Ovary (tissue), 9 donors: ENCODE results near the gene CENPF. TPM values are rescaled to one million over a fixed set of nuclear protein-coding genes. Genes with fewer than 3 reads are reported as not detected.
"Not testable (repeated sequence)": the region's sequence is repeated elsewhere in the genome, so short reads cannot be mapped to it uniquely, and the experiment has no call there.

ENCODE experiments used
- DNase-seq, 5 donors: peaks; one replicate each; pipeline ENCODE4 v3.0.0-alpha.2; 2019 to 2020
- H3K27ac ChIP-seq, 2 donors: fragments of 200-600 bp; one replicate each; pipeline versions ENCODE4 v1.5.1 to v1.8.0; 2019 to 2022
- H3K27me3 ChIP-seq: fragments of 200-600 bp; one replicate; pipeline ENCODE4 v1.8.0; 2022
- H3K36me3 ChIP-seq: fragments of 200-600 bp; sonication (generic); one replicate; pipeline ENCODE4 v1.5.1; 2019
- H3K4me1 ChIP-seq: one replicate; pipeline ENCODE4 v1.8.1; 2013; ENCODE audit warnings: mild to moderate bottlenecking, moderate library complexity; ENCODE audit not compliant: insufficient read depth
- H3K4me3 ChIP-seq: fragments of 200-600 bp; sonication (generic); one replicate; pipeline ENCODE4 v1.5.1; 2017
- H3K9me3 ChIP-seq, 2 donors: fragments of 200-600 bp in 1 of 2; sonication (generic) in 1 of 2; one replicate each; pipeline versions ENCODE4 v1.5.1 to v1.8.1; 2013 to 2019; ENCODE audit warnings: mild to moderate bottlenecking in 1 of 2, moderate library complexity in 1 of 2
- CTCF ChIP-seq, 3 donors: fragments of 450-650 bp in 2 of 3; fragments of 200-600 bp in 1 of 3; IDR thresholded peaks; one replicate each; pipeline versions ENCODE4 v1.5.1 to v1.8.0; 2016 to 2022; ENCODE audit warnings: antibody characterized with exemption in 3 of 3, mild to moderate bottlenecking in 1 of 3
- EP300 ChIP-seq: sonication (generic); formaldehyde crosslinking; IDR thresholded peaks from one replicate; pipeline ENCODE4 v1.6.1; 2017; ENCODE audit warnings: antibody characterized with exemption
- POLR2A ChIP-seq: fragments of 450-650 bp; IDR thresholded peaks from one replicate; pipeline ENCODE4 v1.6.1; 2017; ENCODE audit warnings: antibody characterized with exemption, mild to moderate bottlenecking, moderate library complexity
- WGBS, 3 donors: extraction: QIAGEN DNeasy Blood & Tissue Kit in 1 of 3; methylation state at CpG; one replicate each; pipeline versions ENCODE4 v1.1.5 to v1.1.7; 2013 to 2017; 5-methylcytosine and 5-hydroxymethylcytosine counted together
- intact Hi-C, 4 donors: fragments of 100-400 bp; cut with DNase I; formaldehyde crosslinking; loops; one replicate each; pipeline versions ENCODE4 v1.11.0 to v1.15.1; 2022 to 2023
- polyA plus RNA-seq, 2 donors: library from polyadenylated mRNA; stranded (reverse); fragments of 200-250 nt in 1 of 2; fragments of 350-450 nt in 1 of 2; fragmentation: Illumina TruSeq in 1 of 2; extraction: RNeasy Lipid Tissue Mini Kit (QIAGEN cat#74804) in 1 of 2; gene quantifications; one replicate each; pipeline ENCODE4 v1.2.3, GENCODE V29; 2013 to 2014
- total RNA-seq, 7 donors: library from RNA; depleted of rRNA in 2 of 7; stranded (reverse); fragments of >200 nt in 2 of 7; fragmentation: NEBNext Ultra II Directional in 3 of 7; extraction: Animal tissue kit (Norgen Biotek cat#: 25700) in 3 of 7; gene quantifications; one replicate each; pipeline versions ENCODE4 v1.1.0 to v1.2.4, GENCODE V29; 2016 to 2023
- donor health status: DM: no; HTN: no; CAD: no; lungs with moderate emphysema.
- donor health status: DM: no; HTN: no; CAD: no.
- donor health status: Bipolar disorder and iron deficiency.
- donor health status: DM: yes; HTN: yes; CAD: no.
- donor health status: DM: no; HTN: no; CAD: no.
- donor health status: DM: yes; HTN: yes; CAD: no.

Gene CENPF
- total and polyA plus RNA-seq, 9 donors: 0.45 to 2.6 (median 1.4) TPM

GRCh38 chr1:214609692-214610091 lies 6.7 kb downstream of the CENPF start:
- H3K27ac ChIP-seq: no peak overlapping the region
- no peak overlapping the region for H3K4me3 ChIP-seq
- 95 to 100% (median 100%) methylated on average over 1 of the region's 1 CpG for WGBS, 3 donors
- intact Hi-C loops: no loop called here
- no peak for DNase-seq
- H3K27me3 ChIP-seq: no peaks in the 10 kb centered on the region
- H3K9me3 ChIP-seq: no peaks in the 10 kb centered on the region
- TF ChIP-seq POLR2A (no peak), EP300 (no peak), CTCF (IDR thresholded peaks at IDR 0.05) (no peak)
- H3K36me3 ChIP-seq: no peaks in the 10 kb centered on the region
- no peaks in the 10 kb centered on the region for H3K4me1 ChIP-seq

DNA sequence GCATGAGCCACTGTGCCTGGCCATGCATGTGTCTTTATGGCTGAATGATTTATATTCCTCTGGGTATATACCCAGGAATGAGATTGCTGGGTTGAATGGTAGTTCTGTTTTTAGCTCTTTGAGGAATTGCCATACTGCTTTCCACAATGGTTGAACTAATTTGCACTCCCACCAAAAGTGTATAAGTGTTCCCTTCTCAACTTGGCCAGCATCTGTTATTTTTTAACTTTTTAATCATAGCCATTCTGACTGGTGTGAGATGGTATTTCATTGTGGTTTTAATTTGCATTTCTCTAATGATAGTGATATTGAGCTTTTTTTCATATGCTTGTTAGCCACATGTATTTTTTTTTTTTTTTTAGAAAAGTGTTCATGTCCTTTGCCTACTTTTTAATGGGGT lies 7.1 kb downstream of the CENPF start:
- H3K27ac ChIP-seq, H3K36me3 ChIP-seq, H3K27me3 ChIP-seq, H3K4me1 ChIP-seq, H3K4me3 ChIP-seq, DNase-seq, H3K9me3 ChIP-seq, intact Hi-C loops: not testable (repeated sequence)

GRCh38 chr1:214615109-214615508 lies 12.1 kb downstream of the CENPF start:
- Histone ChIP-seq H3K36me3 (no peaks in the 10 kb centered on the region), H3K4me3 (no peak overlapping the region), H3K27me3 (no peaks in the 10 kb centered on the region), H3K9me3 (no peaks in the 10 kb centered on the region), H3K27ac (no peak overlapping the region), H3K4me1 (no peaks in the 10 kb centered on the region)
- WGBS, 3 donors: 88 to 93% (median 90%) methylated on average over 6 of the region's 6 CpGs
- no peak for DNase-seq
- no peak for TF ChIP-seq POLR2A
- TF ChIP-seq CTCF (IDR thresholded peaks at IDR 0.05): no peak
- no peak for TF ChIP-seq EP300
- intact Hi-C loops: no loop called here

GRCh38 chr1:214615871-214616270 lies 12.9 kb downstream of the CENPF start:
- no peaks in the 10 kb centered on the region for H3K36me3 ChIP-seq
- H3K4me3 ChIP-seq: no peak overlapping the region
- no peaks in the 10 kb centered on the region for H3K9me3 ChIP-seq
- TF ChIP-seq EP300 (no peak), CTCF (IDR thresholded peaks at IDR 0.05) (no peak), POLR2A (no peak)
- DNase-seq: no peak
- WGBS, 3 donors: 31 to 53% (median 41%) methylated on average over 3 of the region's 3 CpGs
- H3K27me3 ChIP-seq: no peaks in the 10 kb centered on the region
- no peaks in the 10 kb centered on the region for H3K4me1 ChIP-seq
- intact Hi-C loops: no loop called here
- H3K27ac ChIP-seq: no peak overlapping the region

DNA sequence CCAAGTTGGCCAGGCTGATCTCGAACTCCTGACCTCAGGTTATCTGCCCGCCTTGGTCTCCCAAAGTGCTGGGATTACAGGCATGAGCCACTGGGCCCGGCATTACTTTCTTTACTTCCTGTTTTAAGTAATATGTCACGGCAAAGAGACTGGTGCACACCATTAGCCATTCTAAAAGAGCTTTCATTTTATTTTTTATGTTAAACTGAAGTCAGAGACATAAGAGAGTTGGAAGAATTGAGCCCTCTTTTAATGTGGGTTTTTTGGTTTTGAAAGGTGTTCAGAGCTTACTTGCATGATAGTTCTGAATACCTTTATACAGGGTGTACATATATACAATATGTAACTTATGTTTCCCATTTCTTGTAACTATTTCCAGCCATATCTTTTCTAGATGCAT lies 14.3 kb downstream of the CENPF start:
- H3K4me1 ChIP-seq: no peaks in the 10 kb centered on the region
- no peak for DNase-seq
- H3K27me3 ChIP-seq: no peaks in the 10 kb centered on the region
- intact Hi-C loops: no loop called here
- H3K4me3 ChIP-seq: no peak overlapping the region
- no peak overlapping the region for H3K27ac ChIP-seq
- WGBS, 3 donors: 93 to 95% (median 95%) methylated on average over 4 of the region's 4 CpGs
- no peaks in the 10 kb centered on the region for H3K9me3 ChIP-seq
- no peaks in the 10 kb centered on the region for H3K36me3 ChIP-seq
- no peak for TF ChIP-seq CTCF (IDR thresholded peaks at IDR 0.05)
- TF ChIP-seq EP300: no peak
- no peak for TF ChIP-seq POLR2A
